HG03469 (cell line): ENCODE data around the gene STIM2.
"Not testable (repeated sequence)": the region's sequence is repeated elsewhere in the genome, so short reads cannot be mapped to it uniquely, and the experiment has no call there.

Source experiments
- ATAC-seq: cut with Tn5 transposase; IDR thresholded peaks from one replicate; pipeline ENCODE4 v1.9.1; 2021; ENCODE audit warnings: mild to moderate bottlenecking, moderate library complexity, moderate number of reproducible peaks; ENCODE audit not compliant: unreplicated experiment

Gene STIM2

GRCh38 chr4:27022963-27023362 lies 162.3 kb downstream of the STIM2 start:
- no peak for ATAC-seq

DNA sequence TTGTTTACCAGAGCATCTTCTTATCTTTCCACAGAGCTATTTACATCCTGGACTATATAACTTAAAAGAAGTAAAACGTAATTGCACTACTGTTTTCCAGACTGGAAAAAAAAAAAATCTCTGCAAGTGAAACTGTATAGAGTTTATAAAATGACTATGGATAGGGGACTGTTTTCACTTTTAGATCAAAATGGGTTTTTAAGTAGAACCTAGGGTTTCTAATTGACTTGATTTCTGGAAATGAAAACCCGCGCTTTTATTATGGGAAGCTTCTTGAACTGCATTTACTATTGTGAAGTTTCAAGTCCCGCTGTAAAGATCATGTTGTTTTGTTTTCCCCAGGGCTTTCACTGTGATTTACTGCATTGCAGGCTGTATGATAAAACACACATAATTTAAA lies 162.7 kb downstream of the STIM2 start:
- no peak for ATAC-seq

DNA sequence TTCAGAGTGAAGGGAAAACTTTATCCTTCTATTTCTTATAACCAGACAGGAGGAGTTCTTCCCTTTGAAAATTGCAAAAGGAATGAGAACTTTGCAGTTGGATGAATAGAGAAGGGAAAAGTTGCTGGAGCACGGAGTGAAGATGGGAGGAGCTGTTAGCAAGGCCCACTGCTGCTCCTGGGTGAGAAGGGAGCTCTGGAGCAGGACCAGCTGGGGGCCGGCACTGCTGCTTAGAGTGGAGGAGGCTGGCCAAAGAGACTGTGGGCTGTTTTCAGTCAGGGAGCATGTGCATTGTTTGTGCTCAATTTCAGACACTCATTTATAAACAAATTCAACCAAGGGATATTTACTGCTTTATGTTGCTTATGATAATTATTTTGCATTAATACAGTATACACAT lies 164.2 kb downstream of the STIM2 start:
- ATAC-seq, result no peak

GRCh38 chr4:27027428-27027827 lies 166.8 kb downstream of the STIM2 start:
- ATAC-seq, result no peak

- not testable (repeated sequence) for ATAC-seq
Observed at GRCh38 chr4:27035127-27035526, 174.5 kb downstream of the STIM2 start.

- ATAC-seq, result no peak
Observed at GRCh38 chr4:27040356-27040755, 179.7 kb downstream of the STIM2 start.

DNA sequence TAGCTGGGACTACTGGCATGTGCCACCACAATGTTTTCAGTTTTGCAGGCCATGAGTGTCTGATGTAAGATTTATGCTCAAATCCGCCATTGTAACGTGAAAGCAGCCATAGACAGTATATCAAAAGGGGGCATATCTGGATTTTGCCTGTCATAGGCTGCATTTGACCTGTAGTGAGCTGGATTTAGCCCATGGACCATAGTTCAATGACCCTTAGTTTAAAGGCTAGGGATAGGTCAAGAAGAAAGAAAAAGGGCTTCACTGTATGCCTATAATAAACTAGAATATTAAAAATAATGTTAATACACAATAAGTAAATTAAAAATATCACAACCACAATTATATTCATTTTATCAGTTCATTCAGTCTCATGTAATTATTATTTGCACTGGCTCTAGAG lies 181.8 kb downstream of the STIM2 start:
- no peak for ATAC-seq

DNA sequence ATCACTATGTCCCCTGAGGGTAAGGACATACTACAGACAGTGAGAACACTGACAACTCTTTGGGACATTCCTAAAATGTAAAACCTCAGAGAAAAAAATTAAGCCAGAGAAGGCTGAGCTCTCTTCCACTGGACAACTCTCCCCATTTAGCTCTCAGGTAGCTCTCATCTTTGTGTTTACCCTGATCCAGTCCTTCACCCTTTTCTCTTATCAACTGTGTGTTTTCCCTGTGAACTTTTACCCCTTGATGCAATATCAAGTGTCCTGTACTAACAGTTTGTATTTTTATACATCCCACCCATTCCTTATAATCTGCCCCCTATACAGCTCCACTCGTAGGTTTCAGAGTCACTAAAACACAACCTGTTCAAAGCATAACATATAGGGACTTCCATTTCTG lies 182.6 kb downstream of the STIM2 start:
- ATAC-seq, result no peak

DNA sequence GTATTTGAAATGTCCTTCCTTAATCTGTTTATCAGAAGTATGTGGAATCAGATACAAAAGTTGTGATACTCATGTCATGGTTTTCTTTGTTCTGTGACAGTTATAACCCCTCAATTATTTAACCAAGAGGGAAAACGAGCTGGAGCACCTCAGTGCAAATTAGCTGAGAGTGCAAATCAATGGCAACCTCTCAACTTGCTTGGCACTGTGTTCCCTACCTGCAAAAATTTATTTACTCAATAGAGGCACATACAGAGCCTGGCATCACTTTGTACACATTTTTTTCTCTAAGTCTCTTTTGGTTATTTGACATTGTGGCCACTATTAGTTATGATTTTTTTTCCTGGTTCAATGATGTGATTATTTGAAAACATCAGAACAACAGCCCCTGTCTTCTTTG lies 186.2 kb downstream of the STIM2 start:
- ATAC-seq, result no peak

GRCh38 chr4:27048429-27049238 lies 188.0 kb downstream of the STIM2 start:
- ATAC-seq, result no peak

GRCh38 chr4:27049239-27049829 lies 188.7 kb downstream of the STIM2 start:
- no peak for ATAC-seq

GRCh38 chr4:27050731-27051130 lies 190.1 kb downstream of the STIM2 start:
- no peak for ATAC-seq

DNA sequence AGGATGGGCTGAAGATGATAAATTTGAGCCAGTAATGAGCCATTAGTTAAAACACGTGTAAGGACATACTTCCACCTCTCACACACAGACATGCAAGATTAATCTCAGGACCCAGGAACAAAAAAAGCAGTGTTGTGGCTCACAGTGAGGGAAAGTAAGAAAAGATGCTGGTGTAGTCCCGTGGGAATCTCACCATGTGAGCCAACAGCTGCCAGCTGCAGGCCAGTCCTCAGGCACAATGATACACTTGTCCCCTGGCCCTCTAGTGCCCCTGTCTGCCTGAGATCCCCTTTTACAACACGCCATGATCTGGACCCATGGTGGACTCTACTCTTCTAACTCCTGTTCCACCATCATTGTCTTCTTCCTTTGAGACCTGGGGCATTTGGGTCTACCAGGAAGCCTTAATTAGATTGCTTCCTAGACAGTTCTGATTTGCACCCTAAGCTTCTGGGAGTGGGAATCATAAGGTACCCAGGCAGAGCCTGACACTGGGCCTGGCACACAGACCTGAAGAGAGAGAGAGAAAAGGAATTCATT lies 194.7 kb downstream of the STIM2 start:
- ATAC-seq, result no peak

DNA sequence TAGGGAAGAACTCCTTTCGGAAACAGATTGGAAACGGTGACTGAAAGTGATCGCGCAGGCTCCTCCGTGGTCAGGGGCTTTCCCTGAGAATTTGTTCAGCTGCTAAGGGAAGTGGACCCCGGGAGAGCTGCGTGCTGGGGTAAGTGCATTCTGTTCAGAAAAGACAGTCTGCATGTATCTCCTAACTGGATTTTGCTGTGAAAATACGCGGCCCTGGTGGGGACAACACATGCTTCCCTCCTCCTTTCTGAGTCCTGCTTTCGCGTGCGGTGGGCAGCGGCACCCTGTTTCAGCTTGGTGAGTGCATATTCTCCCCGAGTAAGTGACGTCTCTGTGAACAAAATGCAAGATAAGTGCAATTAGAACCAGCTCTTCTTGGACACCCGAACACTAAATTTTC lies 195.6 kb downstream of the STIM2 start:
- ATAC-seq, result no peak

GRCh38 chr4:27057053-27057452 lies 196.4 kb downstream of the STIM2 start:
- ATAC-seq, result no peak

DNA sequence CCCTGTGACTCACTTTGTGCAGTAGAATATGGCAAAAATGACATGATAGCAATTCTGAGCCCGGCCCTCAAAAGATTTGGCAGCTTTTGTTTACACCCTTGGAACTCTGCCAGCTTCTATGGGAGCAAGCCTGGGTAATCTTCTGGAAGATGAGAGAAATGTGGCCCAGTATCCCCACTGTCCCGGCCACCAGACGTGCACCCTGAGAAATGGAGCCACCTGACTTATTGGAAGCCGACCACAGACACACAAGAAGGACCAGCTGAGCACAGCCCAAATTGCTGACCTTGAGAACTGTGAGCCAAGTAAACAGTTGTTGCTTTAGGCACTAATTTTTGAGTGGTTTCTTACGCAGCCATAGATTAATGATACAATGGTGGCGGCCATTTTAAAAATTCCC lies 197.0 kb downstream of the STIM2 start:
- no peak for ATAC-seq

DNA sequence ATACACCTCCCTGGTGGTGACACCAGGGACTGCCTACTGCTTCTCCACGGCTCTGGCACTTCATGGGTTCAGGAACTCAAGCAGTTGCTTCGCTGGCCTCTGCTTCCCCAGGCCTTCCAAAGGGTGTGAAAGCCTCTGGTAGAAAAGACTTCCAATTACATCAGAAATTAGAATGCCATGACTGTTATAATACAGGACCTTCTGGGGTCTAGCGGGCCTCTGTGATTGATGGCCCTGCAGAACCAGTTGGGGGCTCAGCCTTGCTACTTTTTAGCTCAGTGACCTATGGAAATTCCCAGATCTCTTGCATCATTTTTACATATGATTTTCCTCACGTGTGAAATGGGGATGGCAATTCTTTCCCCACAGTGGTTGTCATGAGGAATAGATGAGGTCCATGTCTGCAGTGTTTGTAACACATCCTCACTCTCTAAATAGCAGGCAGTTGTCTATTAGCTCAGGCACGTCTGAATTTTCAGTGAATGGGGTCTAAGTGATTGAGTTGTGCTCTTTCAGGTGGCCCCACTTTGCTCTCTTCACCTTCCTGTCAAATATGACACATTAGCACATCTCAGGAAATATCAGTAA lies 198.3 kb downstream of the STIM2 start:
- no peak for ATAC-seq

DNA sequence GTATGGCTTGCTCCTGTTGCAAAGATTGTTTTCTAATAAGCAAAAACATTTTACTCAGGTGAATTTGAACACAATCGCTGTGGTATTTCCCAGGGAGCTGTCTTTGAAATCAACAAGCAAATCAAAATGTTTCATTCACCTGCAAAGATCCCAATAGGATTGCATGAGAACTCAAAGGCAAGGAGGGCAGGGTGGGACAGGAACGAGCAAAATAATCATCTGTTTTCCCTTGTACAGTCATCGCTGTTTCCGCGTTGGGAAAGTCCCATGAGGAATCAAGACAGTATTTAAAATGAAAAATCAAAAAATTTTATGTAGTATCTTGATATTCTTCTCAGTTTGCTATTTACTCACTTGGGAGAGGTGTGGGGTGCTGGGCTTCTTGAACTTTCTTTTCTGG lies 198.8 kb downstream of the STIM2 start:
- ATAC-seq, result no peak

GRCh38 chr4:27062256-27062655 lies 201.6 kb downstream of the STIM2 start:
- ATAC-seq, result no peak

DNA sequence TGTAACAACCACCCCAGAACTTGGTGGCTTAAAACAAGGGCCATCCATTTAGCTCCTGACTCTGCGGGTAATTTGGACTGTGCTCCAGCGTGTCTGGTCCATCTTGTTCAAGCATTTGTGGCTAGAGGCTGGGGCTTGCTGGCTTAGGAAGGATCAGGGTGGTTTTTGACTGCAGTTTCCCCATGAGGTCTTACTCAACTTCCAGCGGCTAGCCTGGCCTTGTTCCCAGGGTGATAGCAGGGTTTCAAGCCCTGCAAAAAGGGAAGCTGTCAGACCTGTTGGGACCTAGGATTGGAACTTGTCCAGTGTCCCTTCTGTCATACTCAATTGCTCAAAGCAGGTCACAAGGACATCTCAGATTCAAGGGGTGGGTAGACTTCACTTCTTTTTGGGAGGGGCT lies 205.9 kb downstream of the STIM2 start:
- no peak for ATAC-seq

DNA sequence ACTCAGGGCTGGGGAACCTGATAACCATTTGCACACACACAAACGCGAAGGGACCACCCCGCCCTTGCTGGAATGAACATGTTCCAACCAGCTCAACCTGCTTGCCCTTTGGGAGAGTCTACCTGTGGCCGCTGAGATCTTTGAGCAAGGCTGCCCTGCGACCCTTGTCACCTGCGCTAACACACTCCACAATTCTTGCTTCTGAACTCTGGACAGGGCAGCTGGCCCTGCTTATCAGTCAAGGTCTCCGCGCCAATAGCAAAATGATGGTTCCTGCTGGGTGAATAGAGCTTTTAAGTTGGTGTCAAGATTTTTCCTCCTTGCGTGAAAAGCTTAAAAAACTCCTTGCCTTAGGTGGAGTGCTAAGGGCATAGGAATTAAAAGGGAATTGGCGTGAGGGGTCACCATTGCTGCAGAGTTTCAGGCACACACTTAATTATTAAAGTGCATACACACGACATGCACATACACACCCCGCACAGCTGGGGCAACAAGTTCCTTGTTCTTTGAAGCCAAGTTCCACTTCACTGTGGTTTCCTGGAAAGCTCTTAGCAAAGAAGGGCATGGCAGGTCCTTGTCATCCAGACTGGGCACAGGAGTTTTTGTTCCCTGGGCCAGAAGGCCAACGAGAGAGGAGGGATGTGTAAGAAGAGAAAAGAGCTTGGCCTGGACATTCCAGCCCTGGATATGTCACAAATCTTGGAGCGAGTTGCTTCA lies 207.7 kb downstream of the STIM2 start:
- no peak for ATAC-seq
